HCT116 (cell line): ENCODE measurements around the gene TRRAP. TPM values are rescaled to one million over a fixed set of nuclear protein-coding genes. Genes with fewer than 3 reads are reported as not detected.

Experiments used
- ATAC-seq: fragments of 200-7000 bp; cut with Tn5 transposase; 2 replicates; pipeline ENCODE4 v1.9.1; 2020; ENCODE audit warnings: mild to moderate bottlenecking, moderate library complexity
- Bru-seq: library from RNA; stranded (reverse); fragments of 400-500 nt; gene quantifications from one replicate; lab custom pipeline; 2021; lab: Mats Ljungman, UMichigan
- BruChase-seq, 2 experiments: library from RNA; stranded (reverse); fragments of 400-500 nt; gene quantifications; one replicate each; lab custom pipeline; 2021; lab: Mats Ljungman, UMichigan
- BruUV-seq: library from RNA; stranded (reverse); fragments of 400-500 nt; replicated peaks from 2 replicates; lab custom pipeline; 2021; lab: Mats Ljungman, UMichigan
- CTCF ChIA-PET: fragments of 300-600 bp; sonication (Branson Sonifier 250); formaldehyde crosslinking; loops from one replicate; lab custom pipeline; 2021; ENCODE audit warnings: antibody characterized with exemption; lab: Charles Lee
- POLR2A ChIA-PET: fragments of 300-600, 350-600 bp; sonication (Branson Sonifier 250); formaldehyde crosslinking; loops from one replicate; lab custom pipeline; 2021; ENCODE audit warnings: antibody characterized with exemption; lab: Charles Lee
- RAD21 ChIA-PET, 2 experiments: fragments of 300-600 bp; sonication (Branson Sonifier 250); formaldehyde crosslinking; loops; one replicate each; lab custom pipeline; 2023; ENCODE audit warnings: low total read pairs in 2 of 2; ENCODE audit not compliant: uncharacterized antibody in 2 of 2, unreplicated experiment in 2 of 2, low non-redundant PET in 1 of 2; lab: Charles Lee
- DNase-seq: peaks from one replicate; pipeline ENCODE4 v3.0.0-alpha.2; 2010; ENCODE audit warnings: low read depth, low spot score
- H2AFZ ChIP-seq: fragments of 200-600 bp; shearing (Covaris generic), sonication (generic); 2 replicates; pipeline ENCODE4 v1.6.1; 2017; ENCODE audit warnings: low read depth, mixed run types, mixed read lengths, antibody characterized with exemption, low read length; ENCODE audit not compliant: poor library complexity, severe bottlenecking
- H3K27ac ChIP-seq: 2 replicates; pipeline ENCODE4 v1.5.1; 2012; ENCODE audit warnings: low read depth, low read length
- H3K27me3 ChIP-seq: fragments of 200-600 bp; sonication (generic); 2 replicates; pipeline ENCODE4 v1.6.1; 2016; ENCODE audit warnings: mixed run types, low read length, mixed read lengths; ENCODE audit not compliant: insufficient read depth
- H3K36me3 ChIP-seq, 2 experiments: fragments of 200-500 bp in 1 of 2; fragments of 200-600 bp in 1 of 2; sonication (Bioruptor generic) in 1 of 2; sonication (generic) in 1 of 2; 2 replicates each; pipeline versions ENCODE4 v1.5.1 to v1.6.1; 2014 to 2016; ENCODE audit warnings: low read length in 2 of 2, inconsistent platforms in 1 of 2, mixed read lengths in 1 of 2, mixed run types in 1 of 2; ENCODE audit not compliant: insufficient read depth in 2 of 2, control insufficient read depth in 1 of 2
- H3K4me1 ChIP-seq, 2 experiments: fragments of 200-600 bp in 1 of 2; sonication (generic) in 1 of 2; 2 replicates each; pipeline versions ENCODE4 v1.5.1 to v1.6.1; 2012 to 2017; ENCODE audit warnings: low read length in 2 of 2, inconsistent platforms in 1 of 2, mild to moderate bottlenecking in 1 of 2, mixed read lengths in 1 of 2, mixed run types in 1 of 2, moderate library complexity in 1 of 2; ENCODE audit not compliant: insufficient read depth in 2 of 2, control insufficient read depth in 1 of 2
- H3K4me2 ChIP-seq: fragments of 200-600 bp; sonication (generic); 2 replicates; pipeline ENCODE4 v1.6.1; 2017; ENCODE audit warnings: mixed run types, low read length, mixed read lengths
- H3K4me3 ChIP-seq, 2 experiments: fragments of 200-600 bp in 1 of 2; sonication (generic) in 1 of 2; replicated peaks in 1 of 2; 2 replicates each; pipeline ENCODE4 v1.5.1; 2011 to 2016; ENCODE audit warnings: low read length in 2 of 2, control low read depth in 1 of 2, low read depth in 1 of 2, mild to moderate bottlenecking in 1 of 2, mixed read lengths in 1 of 2, mixed run types in 1 of 2
- H3K79me2 ChIP-seq: fragments of 200-600 bp; sonication (generic); 2 replicates; pipeline ENCODE4 v1.6.1; 2017; ENCODE audit warnings: mild to moderate bottlenecking, mixed run types, low read length, moderate library complexity, mixed read lengths; ENCODE audit not compliant: insufficient read depth
- H3K9ac ChIP-seq: fragments of 200-600 bp; sonication (generic); 2 replicates; pipeline ENCODE4 v1.6.1; 2016; ENCODE audit warnings: low read length, mixed read lengths
- H3K9me2 ChIP-seq: fragments of 200-600 bp; sonication (generic), shearing (Covaris generic); 2 replicates; pipeline ENCODE4 v1.6.1; 2017; ENCODE audit warnings: mixed run types, mild to moderate bottlenecking, moderate library complexity; ENCODE audit not compliant: insufficient read depth
- H3K9me3 ChIP-seq, 2 experiments: fragments of 200-500 bp in 1 of 2; fragments of 200-600 bp in 1 of 2; sonication (Bioruptor generic) in 1 of 2; sonication (generic) in 1 of 2; 2 replicates each; pipeline ENCODE4 v1.6.1; 2014 to 2017; ENCODE audit warnings: low read length in 2 of 2, mixed read lengths in 2 of 2, inconsistent platforms in 1 of 2, low read depth in 1 of 2, mild to moderate bottlenecking in 1 of 2, mixed run types in 1 of 2, moderate library complexity in 1 of 2; ENCODE audit not compliant: control insufficient read depth in 1 of 2, insufficient read depth in 1 of 2
- H4K20me1 ChIP-seq: fragments of 200-600 bp; sonication (generic), shearing (Covaris generic); 2 replicates; pipeline ENCODE4 v1.6.1; 2017; ENCODE audit warnings: mixed run types, mild to moderate bottlenecking, moderate library complexity; ENCODE audit not compliant: insufficient read depth
- CEBPB ChIP-seq: IDR thresholded peaks from 2 replicates; pipeline ENCODE4 v1.6.1; 2012; ENCODE audit warnings: low read depth
- EGR1 ChIP-seq: IDR thresholded peaks from 2 replicates; pipeline ENCODE4 v1.6.1; 2012; ENCODE audit warnings: low read depth
- EZH2phosphoT487 ChIP-seq: fragments of 200-600 bp; IDR thresholded peaks from 2 replicates; pipeline ENCODE4 v1.6.1; 2018; ENCODE audit warnings: antibody characterized with exemption, borderline replicate concordance
- FOSL1 ChIP-seq: IDR thresholded peaks from 2 replicates; pipeline ENCODE4 v1.6.1; 2012; ENCODE audit warnings: low read depth
- JUND ChIP-seq: IDR thresholded peaks from 2 replicates; pipeline ENCODE4 v1.6.1; 2012
- POLR2A ChIP-seq: IDR thresholded peaks from 2 replicates; pipeline ENCODE4 v1.7.0; 2011; ENCODE audit warnings: borderline replicate concordance; ENCODE audit not compliant: insufficient read depth, insufficient read length; ENCODE audit errors: extremely low read depth
- POLR2AphosphoS5 ChIP-seq: IDR thresholded peaks from 2 replicates; pipeline ENCODE4 v1.6.1; 2011; ENCODE audit warnings: mild to moderate bottlenecking, low read depth, low read length, moderate library complexity
- SIN3A ChIP-seq: IDR thresholded peaks from 2 replicates; pipeline ENCODE4 v1.6.1; 2012; ENCODE audit warnings: low read depth
- SP1 ChIP-seq: IDR thresholded peaks from 2 replicates; pipeline ENCODE4 v1.6.1; 2012; ENCODE audit warnings: low read depth
- SRF ChIP-seq: IDR thresholded peaks from 2 replicates; pipeline ENCODE4 v1.6.1; 2012; ENCODE audit warnings: low read depth
- TCF7L2 ChIP-seq: IDR thresholded peaks from 2 replicates; pipeline ENCODE4 v1.7.0; 2011; ENCODE audit warnings: borderline replicate concordance, inconsistent platforms; ENCODE audit not compliant: insufficient read depth, insufficient read length; ENCODE audit errors: extremely low read depth
- YY1 ChIP-seq: IDR thresholded peaks from 2 replicates; pipeline ENCODE4 v1.6.1; 2011; ENCODE audit warnings: low read length, low read depth, moderate library complexity, mild to moderate bottlenecking; ENCODE audit not compliant: insufficient replicate concordance; ENCODE audit errors: extremely low read depth
- ZNF274 ChIP-seq: fragments of 200-500 bp; sonication (Bioruptor generic); IDR thresholded peaks from 2 replicates; pipeline ENCODE4 v1.6.1; 2014; ENCODE audit warnings: mild to moderate bottlenecking, low read depth, low read length, inconsistent platforms
- intact Hi-C: fragments of 100-400 bp; cut with micrococcal nuclease; formaldehyde crosslinking; loops from 2 replicates; pipeline ENCODE4 v1.10.0; 2022
- long read RNA-seq: library from polyadenylated mRNA; unstranded; transcript quantifications from one replicate; pipeline ENCODE4 v2.0.0, GENCODE V29; 2021; ENCODE audit not compliant: unreplicated experiment
- polyA plus RNA-seq: library from polyadenylated mRNA; unstranded; fragments of >200 nt; gene quantifications from 2 replicates; pipeline ENCODE4 v1.2.1, GENCODE V29; 2012; ENCODE audit warnings: missing spikeins
- total RNA-seq: library from RNA; stranded (reverse); gene quantifications from one replicate; pipeline ENCODE4 v1.2.1, GENCODE V29; 2021; ENCODE audit not compliant: unreplicated experiment
- TF ChIP-seq, protein P1 (sequence below): IDR thresholded peaks from 2 replicates; pipeline ENCODE4 v1.6.1; 2012; ENCODE audit warnings: low read depth
- TF ChIP-seq, protein P2 (sequence below), 3 experiments: fragments of 200-600 bp in 1 of 3; sonication (generic) in 1 of 3; IDR thresholded peaks in 2 of 3; conservative IDR thresholded peaks in 1 of 3; 2 replicates each; pipeline ENCODE4 v1.5.1; 2012 to 2017; ENCODE audit warnings: low read depth in 2 of 3, low read length in 2 of 3, antibody characterized with exemption in 1 of 3, borderline replicate concordance in 1 of 3, control low read depth in 1 of 3, mild to moderate bottlenecking in 1 of 3, mixed read lengths in 1 of 3, mixed run types in 1 of 3, moderate library complexity in 1 of 3; ENCODE audit not compliant: insufficient read depth in 1 of 3
- TF ChIP-seq, protein P3 (sequence below): IDR thresholded peaks from 2 replicates; pipeline ENCODE4 v1.6.1; 2012
- TF ChIP-seq, protein P4 (sequence below): IDR thresholded peaks from 2 replicates; pipeline ENCODE4 v1.6.1; 2011; ENCODE audit warnings: mild to moderate bottlenecking, low read length, moderate library complexity; ENCODE audit not compliant: insufficient replicate concordance; ENCODE audit errors: extremely low read depth

TRRAP gene
- total RNA-seq: 44.5 TPM
- polyA plus RNA-seq: 23.9 and 25.2 TPM in 2 replicates
- percentile 77 among the genes with signal in this experiment for Bru-seq, nascent RNA
- percentile 89 among the genes with signal in this experiment for BruChase-seq, experiment 1, labeled RNA remaining after a 6-hour chase
- BruChase-seq, experiment 2, labeled RNA remaining after a 2-hour chase: percentile 83 among the genes with signal in this experiment
- long read RNA-seq, partial matches to known transcripts: 16 of 18 reads
- long read RNA-seq, other reads (novel, unspliced or antisense): 2 of 18 reads

DNA sequence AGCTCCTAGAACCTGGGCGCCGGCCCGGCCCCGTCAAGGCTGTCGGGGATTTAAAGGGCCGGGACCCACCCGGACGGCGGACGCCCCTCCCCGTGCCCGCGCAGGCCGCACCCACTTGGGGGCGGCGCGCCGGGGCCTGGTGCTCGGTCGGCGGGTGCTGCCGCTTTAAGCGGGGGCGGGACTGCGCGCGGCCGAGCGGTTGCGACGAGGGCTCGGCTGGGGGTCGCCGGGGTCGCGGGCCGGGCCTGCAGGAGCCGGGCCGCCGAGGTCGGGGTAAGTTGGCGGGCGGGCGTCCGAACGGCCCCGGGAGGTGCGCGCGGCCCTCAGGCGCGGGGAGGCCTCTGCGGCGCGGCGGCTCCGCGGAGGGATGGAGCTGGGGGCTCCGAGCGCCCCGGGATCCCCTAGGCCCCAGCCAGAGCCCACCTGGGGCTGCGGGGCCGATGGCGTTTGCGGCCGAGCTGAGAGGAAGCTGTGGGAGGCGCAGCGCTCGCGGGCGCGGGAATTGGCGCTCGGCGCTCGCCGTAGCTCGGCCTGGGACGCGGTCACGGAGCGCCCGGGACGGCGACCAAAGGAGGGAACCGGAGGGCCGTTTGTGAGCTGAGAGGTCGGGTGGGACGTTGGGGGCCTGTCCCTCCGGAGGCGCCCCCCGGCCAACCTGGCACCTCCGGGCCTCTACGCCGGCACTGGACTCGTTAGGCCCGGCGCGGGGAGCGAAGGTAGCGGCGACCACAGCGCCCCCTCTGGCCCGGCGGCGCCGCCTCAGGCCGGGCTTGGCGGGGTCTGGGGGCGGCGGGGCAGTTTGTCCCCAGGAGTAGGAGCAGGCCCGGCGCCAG is at the start of gene TRRAP:
Gene TRRAP, plus strand, starts transcription at position 168 of the 833 bp plus-strand sequence. CDS start 2,619 bp downstream, outside the sequence.
- ChIA-PET CTCF (interaction anchor here (0.7 to 0.9 kb wide), 3 partner anchors 12 to 456 kb away, joined by 3 read pairs; no protein-coding TSS in a partner anchor), RAD21 (no interaction called here), POLR2A (no interaction called here)
- Histone ChIP-seq H3K27me3 (no peaks in the 10 kb centered on the region), H3K79me2 (peaks cover 41% of the 10 kb centered on the region), H3K4me2 (peak within 1 kb of the TSS; percentile 78), H4K20me1 (no peaks in the 10 kb centered on the region), H3K36me3 (peaks cover 22 to 28% of the 10 kb centered on the region in 2 experiments), H3K9me3 (no peaks in the 10 kb centered on the region), H3K4me3 (peak within 1 kb of the TSS; percentile 98), H3K4me1 (peaks cover 7 to 34% of the 10 kb centered on the region in 2 experiments), H2AFZ (no peak within 1 kb of the TSS), H3K27ac (peak within 1 kb of the TSS; percentile 99), H3K9ac (peak within 1 kb of the TSS; percentile 94), H3K9me2 (no peaks in the 10 kb centered on the region)
- no TSS peak for BruUV-seq
- intact Hi-C loops: no loop called here
- ATAC-seq: peak; percentile 82
- no peak for DNase-seq
- TF ChIP-seq FOSL1: no peak
- no peak for TF ChIP-seq ZNF274
- peak; percentile 50 for TF ChIP-seq POLR2AphosphoS5
- no peak for TF ChIP-seq SRF
- no peak for TF ChIP-seq EZH2phosphoT487
- no peak for TF ChIP-seq YY1
- TF ChIP-seq, protein P1, sequence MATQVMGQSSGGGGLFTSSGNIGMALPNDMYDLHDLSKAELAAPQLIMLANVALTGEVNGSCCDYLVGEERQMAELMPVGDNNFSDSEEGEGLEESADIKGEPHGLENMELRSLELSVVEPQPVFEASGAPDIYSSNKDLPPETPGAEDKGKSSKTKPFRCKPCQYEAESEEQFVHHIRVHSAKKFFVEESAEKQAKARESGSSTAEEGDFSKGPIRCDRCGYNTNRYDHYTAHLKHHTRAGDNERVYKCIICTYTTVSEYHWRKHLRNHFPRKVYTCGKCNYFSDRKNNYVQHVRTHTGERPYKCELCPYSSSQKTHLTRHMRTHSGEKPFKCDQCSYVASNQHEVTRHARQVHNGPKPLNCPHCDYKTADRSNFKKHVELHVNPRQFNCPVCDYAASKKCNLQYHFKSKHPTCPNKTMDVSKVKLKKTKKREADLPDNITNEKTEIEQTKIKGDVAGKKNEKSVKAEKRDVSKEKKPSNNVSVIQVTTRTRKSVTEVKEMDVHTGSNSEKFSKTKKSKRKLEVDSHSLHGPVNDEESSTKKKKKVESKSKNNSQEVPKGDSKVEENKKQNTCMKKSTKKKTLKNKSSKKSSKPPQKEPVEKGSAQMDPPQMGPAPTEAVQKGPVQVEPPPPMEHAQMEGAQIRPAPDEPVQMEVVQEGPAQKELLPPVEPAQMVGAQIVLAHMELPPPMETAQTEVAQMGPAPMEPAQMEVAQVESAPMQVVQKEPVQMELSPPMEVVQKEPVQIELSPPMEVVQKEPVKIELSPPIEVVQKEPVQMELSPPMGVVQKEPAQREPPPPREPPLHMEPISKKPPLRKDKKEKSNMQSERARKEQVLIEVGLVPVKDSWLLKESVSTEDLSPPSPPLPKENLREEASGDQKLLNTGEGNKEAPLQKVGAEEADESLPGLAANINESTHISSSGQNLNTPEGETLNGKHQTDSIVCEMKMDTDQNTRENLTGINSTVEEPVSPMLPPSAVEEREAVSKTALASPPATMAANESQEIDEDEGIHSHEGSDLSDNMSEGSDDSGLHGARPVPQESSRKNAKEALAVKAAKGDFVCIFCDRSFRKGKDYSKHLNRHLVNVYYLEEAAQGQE: no peak
- TF ChIP-seq POLR2A: peak; percentile 20
- no peak for TF ChIP-seq TCF7L2
- no peak for TF ChIP-seq JUND
- TF ChIP-seq, protein P2, sequence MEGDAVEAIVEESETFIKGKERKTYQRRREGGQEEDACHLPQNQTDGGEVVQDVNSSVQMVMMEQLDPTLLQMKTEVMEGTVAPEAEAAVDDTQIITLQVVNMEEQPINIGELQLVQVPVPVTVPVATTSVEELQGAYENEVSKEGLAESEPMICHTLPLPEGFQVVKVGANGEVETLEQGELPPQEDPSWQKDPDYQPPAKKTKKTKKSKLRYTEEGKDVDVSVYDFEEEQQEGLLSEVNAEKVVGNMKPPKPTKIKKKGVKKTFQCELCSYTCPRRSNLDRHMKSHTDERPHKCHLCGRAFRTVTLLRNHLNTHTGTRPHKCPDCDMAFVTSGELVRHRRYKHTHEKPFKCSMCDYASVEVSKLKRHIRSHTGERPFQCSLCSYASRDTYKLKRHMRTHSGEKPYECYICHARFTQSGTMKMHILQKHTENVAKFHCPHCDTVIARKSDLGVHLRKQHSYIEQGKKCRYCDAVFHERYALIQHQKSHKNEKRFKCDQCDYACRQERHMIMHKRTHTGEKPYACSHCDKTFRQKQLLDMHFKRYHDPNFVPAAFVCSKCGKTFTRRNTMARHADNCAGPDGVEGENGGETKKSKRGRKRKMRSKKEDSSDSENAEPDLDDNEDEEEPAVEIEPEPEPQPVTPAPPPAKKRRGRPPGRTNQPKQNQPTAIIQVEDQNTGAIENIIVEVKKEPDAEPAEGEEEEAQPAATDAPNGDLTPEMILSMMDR (IDR thresholded peaks at IDR 0.05 in 2 of 3, conservative IDR thresholded peaks at IDR 0.05 in 1 of 3; ENCODE audit: borderline replicate concordance in 1 of 3, insufficient read depth in 1 of 3, low read depth in 2 of 3, low read length in 2 of 3): peak; percentile 27 to 65 (median 64); a peak in 5 of 6 replicates
- TF ChIP-seq, protein P3, sequence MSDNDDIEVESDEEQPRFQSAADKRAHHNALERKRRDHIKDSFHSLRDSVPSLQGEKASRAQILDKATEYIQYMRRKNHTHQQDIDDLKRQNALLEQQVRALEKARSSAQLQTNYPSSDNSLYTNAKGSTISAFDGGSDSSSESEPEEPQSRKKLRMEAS: peak; percentile 37
- no peak for TF ChIP-seq CEBPB
- peak; percentile 85 for TF ChIP-seq EGR1
- TF ChIP-seq, protein P4, sequence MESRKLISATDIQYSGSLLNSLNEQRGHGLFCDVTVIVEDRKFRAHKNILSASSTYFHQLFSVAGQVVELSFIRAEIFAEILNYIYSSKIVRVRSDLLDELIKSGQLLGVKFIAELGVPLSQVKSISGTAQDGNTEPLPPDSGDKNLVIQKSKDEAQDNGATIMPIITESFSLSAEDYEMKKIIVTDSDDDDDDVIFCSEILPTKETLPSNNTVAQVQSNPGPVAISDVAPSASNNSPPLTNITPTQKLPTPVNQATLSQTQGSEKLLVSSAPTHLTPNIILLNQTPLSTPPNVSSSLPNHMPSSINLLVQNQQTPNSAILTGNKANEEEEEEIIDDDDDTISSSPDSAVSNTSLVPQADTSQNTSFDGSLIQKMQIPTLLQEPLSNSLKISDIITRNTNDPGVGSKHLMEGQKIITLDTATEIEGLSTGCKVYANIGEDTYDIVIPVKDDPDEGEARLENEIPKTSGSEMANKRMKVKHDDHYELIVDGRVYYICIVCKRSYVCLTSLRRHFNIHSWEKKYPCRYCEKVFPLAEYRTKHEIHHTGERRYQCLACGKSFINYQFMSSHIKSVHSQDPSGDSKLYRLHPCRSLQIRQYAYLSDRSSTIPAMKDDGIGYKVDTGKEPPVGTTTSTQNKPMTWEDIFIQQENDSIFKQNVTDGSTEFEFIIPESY: peak; percentile 9
- no peak for TF ChIP-seq SIN3A
- TF ChIP-seq SP1: no peak
